Peyer's patch (tissue), 4 donors: Measurements from ENCODE around the gene DERA.

Experiments
- POLR2A ChIP-seq, 2 donors: fragments of 450-650 bp; IDR thresholded peaks; one replicate each; pipeline ENCODE4 v1.5.1; 2017; ENCODE audit warnings: antibody characterized with exemption in 2 of 2, mild to moderate bottlenecking in 2 of 2, moderate library complexity in 2 of 2
- TF ChIP-seq, protein P1 (sequence below), 6 experiments: fragments of 450-650 bp in 4 of 6; fragments of 200-600 bp in 2 of 6; sonication (generic) in 1 of 6; IDR thresholded peaks; one replicate each; pipeline ENCODE4 v1.5.1; 2017 to 2019; ENCODE audit warnings: antibody characterized with exemption in 6 of 6, mild to moderate bottlenecking in 3 of 6, moderate library complexity in 1 of 6

DNA sequence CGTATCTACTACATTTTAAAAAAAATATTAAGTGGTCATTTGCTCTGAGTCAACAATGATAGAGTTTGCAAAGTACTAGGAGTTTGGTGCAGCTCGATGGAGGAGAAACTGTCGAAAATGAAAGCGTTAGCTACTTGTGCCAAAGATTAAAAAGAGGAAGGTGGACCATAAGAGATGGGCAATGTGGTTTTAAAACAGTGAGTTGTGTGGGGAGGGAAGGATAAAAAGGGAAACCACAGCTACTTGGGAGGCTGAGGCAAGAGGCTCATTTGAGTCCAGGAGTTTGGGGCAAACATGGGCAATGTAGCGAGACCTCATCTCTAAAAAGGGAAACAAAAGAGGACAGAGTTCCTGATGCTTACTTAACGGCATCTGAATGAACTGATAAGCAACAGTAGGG is 47.1 kb upstream of the DERA start:
- TF ChIP-seq, protein P1, sequence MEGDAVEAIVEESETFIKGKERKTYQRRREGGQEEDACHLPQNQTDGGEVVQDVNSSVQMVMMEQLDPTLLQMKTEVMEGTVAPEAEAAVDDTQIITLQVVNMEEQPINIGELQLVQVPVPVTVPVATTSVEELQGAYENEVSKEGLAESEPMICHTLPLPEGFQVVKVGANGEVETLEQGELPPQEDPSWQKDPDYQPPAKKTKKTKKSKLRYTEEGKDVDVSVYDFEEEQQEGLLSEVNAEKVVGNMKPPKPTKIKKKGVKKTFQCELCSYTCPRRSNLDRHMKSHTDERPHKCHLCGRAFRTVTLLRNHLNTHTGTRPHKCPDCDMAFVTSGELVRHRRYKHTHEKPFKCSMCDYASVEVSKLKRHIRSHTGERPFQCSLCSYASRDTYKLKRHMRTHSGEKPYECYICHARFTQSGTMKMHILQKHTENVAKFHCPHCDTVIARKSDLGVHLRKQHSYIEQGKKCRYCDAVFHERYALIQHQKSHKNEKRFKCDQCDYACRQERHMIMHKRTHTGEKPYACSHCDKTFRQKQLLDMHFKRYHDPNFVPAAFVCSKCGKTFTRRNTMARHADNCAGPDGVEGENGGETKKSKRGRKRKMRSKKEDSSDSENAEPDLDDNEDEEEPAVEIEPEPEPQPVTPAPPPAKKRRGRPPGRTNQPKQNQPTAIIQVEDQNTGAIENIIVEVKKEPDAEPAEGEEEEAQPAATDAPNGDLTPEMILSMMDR (IDR thresholded peaks at IDR 0.05), result no peak
- no peak for TF ChIP-seq POLR2A (IDR thresholded peaks at IDR 0.05)
